AG04450 (cell line): ENCODE measurements around the gene GMCL1. TPM values are rescaled to one million over a fixed set of nuclear protein-coding genes. Genes with fewer than 3 reads are reported as not detected.

ENCODE experiments used
- CTCF ChIA-PET: fragments of 300-600, 350-600 bp; formaldehyde crosslinking; extraction: SDS; loops from one replicate; lab custom pipeline; 2022; ENCODE audit warnings: antibody characterized with exemption, inconsistent platforms; lab: Charles Lee
- POLR2A ChIA-PET: fragments of 350-600 bp; formaldehyde crosslinking; extraction: SDS; loops from one replicate; lab custom pipeline; 2021; ENCODE audit warnings: antibody characterized with exemption, inconsistent platforms; lab: Yijun Ruan, JAX
- DNase-seq: peaks from one replicate; pipeline ENCODE4 v3.0.0-alpha.2; 2011; ENCODE audit warnings: low read depth, low spot score
- H3K27ac ChIP-seq: one replicate; pipeline ENCODE4 v1.5.1; 2012; ENCODE audit warnings: low read depth, low read length, control low read depth
- H3K27me3 ChIP-seq: one replicate; pipeline ENCODE4 v1.6.0; 2012; ENCODE audit warnings: low read length; ENCODE audit not compliant: control insufficient read depth, insufficient read depth
- H3K4me3 ChIP-seq: 2 replicates; pipeline ENCODE4 v1.5.1; 2011; ENCODE audit warnings: mild to moderate bottlenecking, low read depth, low read length, control low read depth
- H3K9me3 ChIP-seq: 2 replicates; pipeline ENCODE4 v1.5.1; 2012; ENCODE audit warnings: low read length; ENCODE audit not compliant: control insufficient read depth, insufficient read depth
- polyA plus RNA-seq: library from polyadenylated mRNA; depleted of rRNA; stranded (reverse); fragments of >200 nt; gene quantifications from 2 replicates; pipeline ENCODE4 v1.2.3, GENCODE V29; 2011
- TF ChIP-seq, protein P1 (sequence below): IDR thresholded peaks from 2 replicates; pipeline ENCODE4 v1.5.1; 2011; ENCODE audit warnings: low read depth, low read length, control low read depth, inconsistent platforms

GMCL1 gene
- polyA plus RNA-seq, 1 experiment, result 7.2 TPM

DNA sequence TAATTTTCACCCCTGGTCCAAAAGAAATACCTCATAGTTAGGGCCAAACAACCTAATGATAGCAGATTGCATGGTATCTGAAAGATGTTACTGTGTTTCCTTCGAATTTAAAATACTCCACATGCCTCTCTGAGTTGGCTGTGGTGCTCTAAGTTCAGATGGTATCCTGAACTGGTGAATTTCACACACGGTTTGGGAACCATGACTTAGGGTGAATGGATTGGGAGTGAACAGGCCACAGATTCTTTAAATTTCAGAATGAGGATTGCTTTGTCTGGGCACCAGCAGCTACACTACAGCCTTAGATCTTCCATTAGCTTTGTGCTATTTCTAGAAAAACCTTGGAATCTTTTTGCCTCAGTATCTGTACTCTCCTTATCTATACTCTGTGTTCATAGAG lies 6.2 kb downstream of the GMCL1 start:
- no peaks in the 10 kb centered on the region for H3K9me3 ChIP-seq
- ChIA-PET POLR2A (no interaction called here), CTCF (no interaction called here)
- TF ChIP-seq, protein P1, sequence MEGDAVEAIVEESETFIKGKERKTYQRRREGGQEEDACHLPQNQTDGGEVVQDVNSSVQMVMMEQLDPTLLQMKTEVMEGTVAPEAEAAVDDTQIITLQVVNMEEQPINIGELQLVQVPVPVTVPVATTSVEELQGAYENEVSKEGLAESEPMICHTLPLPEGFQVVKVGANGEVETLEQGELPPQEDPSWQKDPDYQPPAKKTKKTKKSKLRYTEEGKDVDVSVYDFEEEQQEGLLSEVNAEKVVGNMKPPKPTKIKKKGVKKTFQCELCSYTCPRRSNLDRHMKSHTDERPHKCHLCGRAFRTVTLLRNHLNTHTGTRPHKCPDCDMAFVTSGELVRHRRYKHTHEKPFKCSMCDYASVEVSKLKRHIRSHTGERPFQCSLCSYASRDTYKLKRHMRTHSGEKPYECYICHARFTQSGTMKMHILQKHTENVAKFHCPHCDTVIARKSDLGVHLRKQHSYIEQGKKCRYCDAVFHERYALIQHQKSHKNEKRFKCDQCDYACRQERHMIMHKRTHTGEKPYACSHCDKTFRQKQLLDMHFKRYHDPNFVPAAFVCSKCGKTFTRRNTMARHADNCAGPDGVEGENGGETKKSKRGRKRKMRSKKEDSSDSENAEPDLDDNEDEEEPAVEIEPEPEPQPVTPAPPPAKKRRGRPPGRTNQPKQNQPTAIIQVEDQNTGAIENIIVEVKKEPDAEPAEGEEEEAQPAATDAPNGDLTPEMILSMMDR, result no peak
- no peak overlapping the region for H3K4me3 ChIP-seq
- H3K27me3 ChIP-seq, result no peaks in the 10 kb centered on the region
- H3K27ac ChIP-seq, result no peak overlapping the region
- no peak for DNase-seq

DNA sequence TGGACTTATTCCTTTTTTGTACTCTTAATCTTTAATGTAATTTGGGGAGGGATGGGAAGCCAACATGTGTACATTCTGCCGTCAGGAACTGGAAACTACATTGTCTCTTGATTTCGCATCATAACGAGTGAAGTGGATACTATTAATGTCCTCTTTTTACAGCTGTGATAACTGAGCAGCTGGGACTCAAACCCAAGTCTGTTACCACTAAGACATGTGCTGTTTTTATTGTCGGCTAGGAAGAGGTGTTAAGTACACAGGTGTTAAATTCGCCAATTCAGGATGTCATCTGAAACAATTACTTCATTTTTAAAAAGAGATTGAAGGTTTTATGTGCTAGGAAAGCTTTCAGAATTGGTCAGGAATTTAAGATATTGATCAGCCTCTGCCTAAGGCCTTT lies 6.9 kb downstream of the GMCL1 start:
- no peak for DNase-seq
- CTCF ChIA-PET, result interaction anchor here (1.6 kb wide), 1 partner anchor 112 kb away, joined by 6 read pairs; no protein-coding TSS in a partner anchor
- TF ChIP-seq, protein P1, result no peak
- Histone ChIP-seq H3K27me3 (no peaks in the 10 kb centered on the region), H3K27ac (no peak overlapping the region), H3K9me3 (no peaks in the 10 kb centered on the region), H3K4me3 (no peak overlapping the region)
- POLR2A ChIA-PET, result no interaction called here

DNA sequence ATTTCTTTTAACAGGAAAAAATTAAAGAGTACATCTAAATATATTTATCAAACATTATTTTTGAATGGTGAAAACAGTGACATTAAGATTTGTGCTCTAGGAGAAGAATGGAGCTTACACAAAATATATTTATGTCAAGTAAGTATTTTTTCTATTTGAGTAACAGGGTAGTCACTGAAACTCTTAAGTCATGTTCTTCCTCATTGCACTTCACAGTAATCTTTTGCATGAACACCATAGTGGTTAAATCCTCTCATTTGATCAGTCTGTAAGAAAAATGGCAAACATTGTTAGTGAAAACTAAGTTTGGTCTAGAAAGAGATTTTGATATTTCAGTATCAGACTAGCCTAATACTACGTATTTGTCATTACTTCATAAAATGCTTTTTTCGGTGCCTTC lies 8.1 kb downstream of the GMCL1 start:
- TF ChIP-seq, protein P1, result no peak
- no peak overlapping the region for H3K27ac ChIP-seq
- no peaks in the 10 kb centered on the region for H3K9me3 ChIP-seq
- no peak for DNase-seq
- no peaks in the 10 kb centered on the region for H3K27me3 ChIP-seq
- CTCF ChIA-PET, result interaction anchor here (1.5 to 1.6 kb wide), 2 partner anchors 113 kb away, joined by 6 to 10 read pairs; no protein-coding TSS in a partner anchor
- POLR2A ChIA-PET, result no interaction called here
- H3K4me3 ChIP-seq, result no peak overlapping the region

DNA sequence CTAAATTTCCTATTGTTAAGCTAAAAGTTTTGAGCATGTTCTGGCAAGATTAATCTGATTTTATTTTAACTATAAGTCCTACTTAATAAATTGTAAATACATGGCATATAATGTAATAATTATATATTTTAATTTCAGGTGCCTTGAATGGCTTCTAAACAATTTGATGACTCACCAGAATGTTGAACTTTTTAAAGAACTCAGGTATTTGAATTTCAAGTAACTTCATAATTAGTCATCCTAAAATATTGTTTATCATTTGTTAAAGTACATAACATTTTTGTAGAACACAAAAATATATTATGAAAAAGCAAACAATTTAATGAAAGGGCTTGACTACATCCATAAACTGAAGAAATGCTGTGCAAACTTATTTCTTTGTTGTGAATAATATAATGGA lies 14.5 kb downstream of the GMCL1 start:
- Histone ChIP-seq H3K4me3 (no peak overlapping the region), H3K27ac (no peak overlapping the region), H3K9me3 (no peaks in the 10 kb centered on the region), H3K27me3 (no peaks in the 10 kb centered on the region)
- TF ChIP-seq, protein P1, result no peak
- ChIA-PET POLR2A (no interaction called here), CTCF (no interaction called here)
- no peak for DNase-seq

DNA sequence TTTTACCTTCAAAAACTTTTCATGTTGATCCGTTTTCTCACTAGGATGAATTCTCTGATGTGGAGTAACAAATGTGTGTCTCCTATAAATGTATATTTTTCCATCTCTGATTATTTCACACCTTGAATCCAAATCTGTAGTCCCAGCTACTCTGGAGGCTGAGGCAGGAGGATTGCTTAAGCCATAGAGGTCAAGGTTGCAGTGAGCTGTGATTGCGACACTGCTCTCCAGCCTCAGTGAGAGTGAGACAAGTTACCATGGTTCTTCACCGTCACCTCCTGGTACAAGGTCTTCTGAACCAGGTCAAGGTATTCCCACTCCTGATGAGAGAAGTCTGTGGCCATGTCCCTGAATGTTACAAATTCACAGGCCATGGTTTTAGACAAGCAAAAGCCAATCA lies 15.1 kb downstream of the GMCL1 start:
- Histone ChIP-seq H3K27ac (no peak overlapping the region), H3K27me3 (no peaks in the 10 kb centered on the region), H3K4me3 (no peak overlapping the region), H3K9me3 (no peaks in the 10 kb centered on the region)
- DNase-seq, result no peak
- ChIA-PET CTCF (interaction anchor here (1.5 kb wide), 1 partner anchor 120 kb away, joined by 4 read pairs; no protein-coding TSS in a partner anchor), POLR2A (interaction anchor here (0.7 kb wide), 1 partner anchor 279 kb away, joined by 6 read pairs; no protein-coding TSS in a partner anchor)
- TF ChIP-seq, protein P1, result no peak
